Measurements from ENCODE around the gene VDR.
"Not testable (repeated sequence)": the region's sequence is repeated elsewhere in the genome, so short reads cannot be mapped to it uniquely, and the experiment has no call there.

VDR gene

DNA sequence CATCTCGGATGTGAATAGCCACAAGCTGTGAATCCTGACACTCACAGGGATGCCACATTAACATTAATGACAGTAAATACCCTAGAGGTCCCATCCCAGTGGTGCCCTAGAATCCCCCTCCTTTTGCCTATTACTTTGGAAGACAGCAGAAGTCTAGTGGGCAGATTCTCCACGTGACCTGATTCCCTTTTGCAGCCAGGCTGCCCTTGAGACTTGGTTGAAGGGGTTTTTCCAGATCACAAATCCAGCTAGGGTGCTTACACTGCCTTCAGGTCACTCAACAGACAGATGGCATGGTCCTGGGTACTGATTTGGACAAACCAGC is 93.8 kb downstream of the VDR start:
- no peak for DNase-seq

- not testable (repeated sequence) for DNase-seq
Observed at GRCh38 chr12:47809518-47809917, 95.3 kb downstream of the VDR start.

DNA sequence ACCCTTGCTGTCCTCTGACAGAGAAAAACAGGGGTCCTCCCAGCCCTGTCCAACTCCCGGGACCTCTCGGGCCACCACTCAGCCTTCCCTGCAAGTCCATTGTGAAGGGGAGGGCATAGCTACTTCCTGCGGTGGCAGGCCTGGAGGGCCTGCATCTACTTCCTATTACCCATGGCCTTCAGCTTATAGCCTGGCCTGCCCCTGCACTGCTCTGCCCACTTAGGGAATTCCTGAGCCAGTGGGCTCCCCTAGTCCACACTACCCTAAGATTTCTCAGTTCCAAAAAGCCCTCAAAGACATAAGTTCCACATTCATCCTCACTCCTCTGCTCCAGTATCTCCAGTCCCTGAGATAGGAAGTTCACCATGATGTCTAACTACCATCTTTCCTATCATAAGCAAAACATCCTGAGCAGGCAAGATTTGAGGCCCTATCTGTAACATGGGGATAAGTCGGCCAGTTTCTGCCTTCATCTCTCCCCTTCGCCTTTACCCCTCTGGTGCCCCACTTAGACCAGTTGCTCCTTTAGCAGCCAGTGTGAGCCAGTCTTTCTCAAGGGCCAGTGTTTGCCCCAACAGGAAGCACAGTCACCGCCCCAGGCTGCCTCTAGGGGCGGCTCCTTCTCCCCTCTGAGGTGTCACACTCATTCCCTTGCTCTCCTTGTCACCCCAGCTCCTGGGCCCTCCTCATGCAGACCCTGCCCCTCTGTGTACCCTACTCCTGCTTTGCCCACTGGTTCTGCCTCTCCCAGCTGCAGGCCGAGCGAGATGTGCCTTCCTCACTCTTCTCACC is 96.0 kb downstream of the VDR start:
- peak; percentile 81 for DNase-seq

GRCh38 chr12:47808050-47808449 is 96.7 kb downstream of the VDR start:
- DNase-seq: peak; percentile 71

DNA sequence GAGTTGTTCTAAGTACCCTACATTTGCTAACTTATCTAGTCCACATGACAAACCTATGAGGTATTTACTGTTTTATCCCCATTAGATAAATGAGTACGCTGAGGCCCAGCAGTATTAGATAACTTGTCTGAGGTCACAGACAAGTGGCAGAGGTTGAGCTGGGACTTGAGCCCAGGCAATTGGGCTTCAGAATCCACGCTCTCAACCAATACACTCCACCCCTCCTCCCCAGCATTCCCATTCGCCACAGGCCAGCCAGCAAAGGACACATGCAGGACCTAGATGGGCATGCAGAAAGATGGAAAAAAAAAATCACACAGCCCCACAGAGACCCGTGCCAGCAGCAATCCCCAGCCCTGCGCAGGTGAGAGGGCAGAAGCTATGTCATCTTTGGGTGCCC is 97.5 kb downstream of the VDR start:
- DNase-seq: no peak

- DNase-seq: no peak
Observed at GRCh38 chr12:47805417-47805816, 99.4 kb downstream of the VDR start.

DNA sequence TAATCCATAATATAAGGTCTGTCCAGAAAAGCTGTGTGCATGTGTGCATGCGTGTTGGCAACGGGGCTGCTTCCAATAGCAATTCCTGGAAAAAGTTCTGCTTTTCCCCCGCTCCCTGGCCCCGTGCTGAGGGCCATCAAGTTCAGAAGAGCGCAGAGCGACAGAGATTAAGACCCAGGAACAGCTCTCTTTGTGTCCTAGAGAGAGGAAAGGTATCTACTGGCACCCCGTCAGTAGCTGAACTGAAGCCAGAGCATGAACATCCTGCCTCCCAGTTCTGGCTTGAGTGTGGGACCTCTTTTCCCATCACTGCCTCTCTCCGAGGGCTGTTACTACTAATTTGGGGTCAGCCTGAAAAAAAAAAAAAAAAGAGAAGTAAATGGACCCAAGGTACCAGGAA is 100.6 kb downstream of the VDR start:
- no peak for DNase-seq

GRCh38 chr12:47803191-47803875 is 101.5 kb downstream of the VDR start:
- no peak for DNase-seq

GRCh38 chr12:47802312-47802711 is 102.5 kb downstream of the VDR start:
- peak; percentile 73 for DNase-seq

DNA sequence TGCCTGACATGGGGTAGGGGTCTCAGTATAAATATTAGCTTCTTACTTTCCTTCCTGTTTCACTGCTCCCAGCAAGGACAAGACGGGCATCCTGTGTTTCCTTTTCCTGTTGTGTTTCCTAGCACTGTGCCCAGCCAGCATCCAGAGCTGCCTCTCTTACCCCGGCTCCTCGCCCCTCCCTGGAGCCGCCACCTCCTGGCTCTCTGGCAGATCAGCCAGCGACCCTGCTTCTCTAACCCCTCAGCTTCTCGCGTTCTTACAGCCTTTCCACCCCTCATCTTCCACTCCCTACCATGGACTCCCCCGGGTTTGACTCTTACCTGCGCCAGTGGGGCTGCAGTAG is 102.9 kb downstream of the VDR start:
- no peak for DNase-seq

GRCh38 chr12:47801170-47801903 is 103.5 kb downstream of the VDR start:
- DNase-seq: no peak

- no peak for DNase-seq
Observed at GRCh38 chr12:47800582-47800981, 104.2 kb downstream of the VDR start.

- DNase-seq: no peak
Observed at GRCh38 chr12:47799357-47799955, 105.3 kb downstream of the VDR start.

GRCh38 chr12:47798382-47798948 is 106.3 kb downstream of the VDR start:
- no peak for DNase-seq

DNA sequence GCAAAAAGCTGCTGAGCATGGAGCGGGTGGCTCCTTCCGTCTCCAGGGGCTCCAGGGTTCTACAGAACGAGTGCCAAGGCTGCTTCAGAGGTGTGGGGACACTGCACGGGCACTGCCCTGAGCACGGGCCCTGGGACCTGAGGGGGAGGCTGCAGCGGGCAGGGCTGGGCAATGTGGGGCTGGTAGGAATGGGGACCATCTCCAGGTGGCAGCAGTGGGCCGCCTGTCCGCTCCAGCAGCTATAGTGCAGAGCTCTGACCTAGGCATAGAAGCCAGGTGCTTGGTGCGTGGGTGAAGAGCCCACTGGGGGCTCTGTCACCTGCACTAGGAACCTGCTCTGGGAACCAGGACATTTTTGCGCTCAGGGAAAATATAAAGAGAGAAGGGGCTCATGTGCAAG is 107.4 kb downstream of the VDR start:
- peak; percentile 66 for DNase-seq

DNA sequence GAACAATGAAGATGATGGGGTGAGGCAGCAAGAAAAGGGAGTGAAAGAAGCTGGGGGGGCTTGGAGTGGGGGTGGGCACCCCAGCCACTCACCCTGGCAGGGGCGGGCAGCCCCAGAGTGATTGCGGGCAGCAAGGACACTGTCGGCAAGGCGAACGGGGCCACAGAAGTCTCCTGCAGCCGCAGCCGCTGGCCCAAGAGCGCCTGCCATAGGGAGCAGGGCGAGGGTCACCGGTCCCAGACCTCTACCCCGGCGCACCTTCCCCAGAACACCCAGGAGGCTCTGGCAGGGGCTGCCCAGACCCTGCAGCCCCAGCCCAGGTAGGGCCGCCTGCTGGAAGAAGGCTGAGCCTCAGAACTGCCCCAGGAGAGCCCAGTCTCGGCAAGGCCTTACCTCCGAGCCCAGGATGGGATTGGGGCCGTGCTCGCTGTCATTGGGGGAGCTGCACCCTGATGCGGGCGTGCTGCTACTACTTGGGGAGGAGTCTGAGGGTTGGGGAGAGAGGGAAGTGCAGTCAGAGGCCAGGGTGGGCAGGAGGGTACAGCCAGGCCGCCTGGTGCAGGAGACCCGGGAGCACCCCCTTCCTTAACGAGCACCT is 108.9 kb downstream of the VDR start:
- no peak for DNase-seq

DNA sequence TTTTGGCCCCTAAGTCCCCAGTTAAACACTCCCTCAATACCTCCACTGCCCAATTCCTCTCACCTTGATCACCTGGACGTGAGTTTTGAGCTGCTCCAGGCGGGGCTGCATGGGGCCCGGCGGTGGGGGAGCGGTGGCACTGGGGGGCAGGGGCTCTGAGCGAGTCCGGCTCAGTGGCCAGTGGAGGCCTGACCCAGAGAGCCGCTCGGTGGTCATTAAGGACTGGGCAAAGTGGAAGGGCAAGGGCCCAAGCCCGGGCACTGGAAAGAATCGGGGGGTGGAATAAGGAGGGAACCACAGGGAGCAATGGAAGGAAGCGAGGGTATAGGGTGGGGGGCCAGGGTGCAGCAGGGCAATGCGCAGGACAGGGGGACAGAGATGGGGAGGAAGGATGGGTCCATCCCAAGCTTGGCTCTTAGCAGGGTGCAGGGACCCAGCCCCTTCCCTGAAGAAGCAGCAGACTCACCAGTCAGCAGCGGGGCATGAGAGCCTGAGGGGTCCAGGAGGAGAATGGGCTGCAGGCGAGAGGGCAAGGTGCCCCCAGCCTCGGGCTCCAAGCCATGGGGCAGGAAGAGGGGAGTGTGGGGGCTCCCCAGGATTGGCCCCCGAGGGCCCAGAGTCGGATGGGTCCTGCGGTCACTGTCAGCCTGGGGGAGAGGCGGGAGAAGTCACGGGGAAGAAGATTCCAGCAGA is 109.5 kb downstream of the VDR start:
- no peak for DNase-seq

- no peak for DNase-seq
Observed at GRCh38 chr12:47794679-47795078, 110.1 kb downstream of the VDR start.

- DNase-seq: no peak
Observed at GRCh38 chr12:47793015-47793681, 111.6 kb downstream of the VDR start.

DNA sequence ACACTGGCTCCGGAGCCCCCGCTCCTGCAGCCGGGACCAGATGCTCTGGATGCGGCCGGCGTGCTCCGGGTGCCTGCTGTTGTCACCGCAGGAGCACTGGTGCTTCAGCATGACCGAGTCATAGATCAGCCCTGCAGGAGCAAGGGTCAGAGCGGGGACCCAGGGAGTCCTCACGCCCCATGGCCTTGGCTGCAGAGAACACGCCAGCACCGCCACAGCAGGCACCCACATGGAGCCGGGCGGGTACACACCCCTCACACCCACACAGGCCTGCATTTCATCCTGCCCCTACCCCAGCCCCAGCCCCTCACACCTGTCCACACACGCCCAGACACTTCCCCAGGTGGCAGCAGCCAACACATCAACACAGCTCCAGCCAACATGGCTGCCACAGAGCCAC is 112.9 kb downstream of the VDR start:
- no peak for DNase-seq

Data from hematopoietic multipotent progenitor cell treated with erythropoietin and hydrocortisone succinate and interleukin-3 and kit ligand, for 4 days (in vitro differentiated cells).